H1 (cell line): ENCODE data around the gene C6orf62. TPM values are rescaled to one million over a fixed set of nuclear protein-coding genes. Genes with fewer than 3 reads are reported as not detected.

Experiments
- CTCF ChIA-PET: fragments of 300-600 bp; sonication (Branson Sonifier 250); formaldehyde crosslinking; loops from one replicate; lab custom pipeline; 2021; ENCODE audit not compliant: partially characterized antibody; lab: Charles Lee
- POLR2A ChIA-PET: fragments of 300-600 bp; sonication (Branson Sonifier 250); formaldehyde crosslinking; loops from one replicate; lab custom pipeline; 2021; ENCODE audit warnings: inconsistent platforms; ENCODE audit not compliant: partially characterized antibody; lab: Charles Lee
- DNase-seq, 2 experiments: peaks; one replicate each; pipeline versions ENCODE4 v3.0.0 to v3.0.0-alpha.2; 2010 to 2022; ENCODE audit warnings: low spot score in 2 of 2, low read depth in 1 of 2, mixed read lengths in 1 of 2
- FAIRE-seq: peaks from 2 replicates; lab custom pipeline; 2011; peaks lifted over from hg19 to GRCh38; lab: Jason Lieb, UNC
- H2AFZ ChIP-seq: 2 replicates; pipeline ENCODE4 v1.8.1; 2012; ENCODE audit warnings: low read length, inconsistent platforms
- H2AK5ac ChIP-seq: 2 replicates; pipeline ENCODE4 v1.6.1; 2013; ENCODE audit warnings: low read depth, low read length
- H2BK120ac ChIP-seq: replicated peaks from 2 replicates; pipeline ENCODE3; 2013; ENCODE audit warnings: low read depth, low read length, inconsistent platforms
- H2BK12ac ChIP-seq: 2 replicates; pipeline ENCODE4 v1.6.1; 2013; ENCODE audit warnings: low read depth, low read length
- H2BK15ac ChIP-seq: 2 replicates; pipeline ENCODE4 v1.6.1; 2013; ENCODE audit warnings: low read length
- H2BK20ac ChIP-seq: 2 replicates; pipeline ENCODE4 v1.6.1; 2013; ENCODE audit warnings: low read length
- H2BK5ac ChIP-seq: 2 replicates; pipeline ENCODE4 v1.6.1; 2013; ENCODE audit warnings: low read depth, low read length
- H3K14ac ChIP-seq: 2 replicates; pipeline ENCODE4 v1.6.1; 2013; ENCODE audit warnings: inconsistent platforms; ENCODE audit not compliant: insufficient read length
- H3K18ac ChIP-seq: 2 replicates; pipeline ENCODE4 v1.6.1; 2013; ENCODE audit warnings: low read length; ENCODE audit errors: extremely low read depth
- H3K23ac ChIP-seq: 2 replicates; pipeline ENCODE4 v1.6.1; 2013; ENCODE audit warnings: inconsistent platforms; ENCODE audit not compliant: insufficient read length
- H3K23me2 ChIP-seq: 2 replicates; pipeline ENCODE4 v1.6.1; 2013; ENCODE audit warnings: low read depth, low read length
- H3K27ac ChIP-seq: 2 replicates; pipeline ENCODE4 v1.6.1; 2011; ENCODE audit warnings: low read depth, low read length, inconsistent platforms
- H3K27me3 ChIP-seq, 4 experiments: replicated peaks in 1 of 4; 1 replicate in 1 of 4; 2 replicates in 3 of 4; pipeline versions ENCODE4 v1.6.1 to v1.8.1; 2011 to 2013; ENCODE audit warnings: low read length in 3 of 4, mild to moderate bottlenecking in 3 of 4, inconsistent platforms in 2 of 4, mixed read lengths in 2 of 4, moderate library complexity in 1 of 4; ENCODE audit not compliant: control insufficient read depth in 3 of 4, insufficient read depth in 3 of 4; ENCODE audit errors: extremely low read depth in 1 of 4
- H3K36me3 ChIP-seq, 4 experiments: 2 replicates each; pipeline versions ENCODE4 v1.6.1 to v1.8.1; 2011 to 2013; ENCODE audit warnings: mild to moderate bottlenecking in 4 of 4, low read length in 3 of 4, moderate library complexity in 2 of 4, control low read depth in 1 of 4, inconsistent platforms in 1 of 4; ENCODE audit not compliant: insufficient read depth in 4 of 4, control insufficient read depth in 2 of 4
- H3K4ac ChIP-seq: replicated peaks from 2 replicates; pipeline ENCODE3; 2013; ENCODE audit warnings: low read length, low read depth, mixed read lengths, inconsistent platforms; ENCODE audit not compliant: insufficient read length
- H3K4me1 ChIP-seq, 4 experiments: replicated peaks in 1 of 4; 1 replicate in 1 of 4; 2 replicates in 3 of 4; pipeline versions ENCODE4 v1.6.1 to v1.8.1; 2011 to 2013; ENCODE audit warnings: low read length in 3 of 4, inconsistent platforms in 2 of 4, mixed read lengths in 1 of 4; ENCODE audit not compliant: insufficient read depth in 4 of 4, control insufficient read depth in 3 of 4
- H3K4me2 ChIP-seq, 2 experiments: 2 replicates each; pipeline versions ENCODE4 v1.6.1 to v1.8.1; 2011 to 2013; ENCODE audit warnings: low read depth in 2 of 2, low read length in 2 of 2, control low read depth in 1 of 2, inconsistent platforms in 1 of 2, mild to moderate bottlenecking in 1 of 2; ENCODE audit not compliant: insufficient read depth in 1 of 2
- H3K4me3 ChIP-seq, 4 experiments: fragments of 200-600, 300-600 bp in 1 of 4; sonication (generic), shearing (Covaris generic), sonication (Bioruptor Twin) in 1 of 4; 2 replicates each; pipeline versions ENCODE4 v1.5.1 to v1.8.1; 2011 to 2016; ENCODE audit warnings: low read length in 4 of 4, low read depth in 3 of 4, control low read depth in 2 of 4, inconsistent platforms in 2 of 4, mild to moderate bottlenecking in 2 of 4, mixed read lengths in 1 of 4, moderate library complexity in 1 of 4; ENCODE audit not compliant: insufficient read depth in 2 of 4; ENCODE audit errors: extremely low read depth in 1 of 4
- H3K56ac ChIP-seq: replicated peaks from 2 replicates; pipeline ENCODE3; 2013; ENCODE audit warnings: low read depth, mild to moderate bottlenecking, mixed read lengths, low read length, inconsistent platforms; ENCODE audit not compliant: insufficient read length
- H3K79me1 ChIP-seq: 2 replicates; pipeline ENCODE4 v1.6.1; 2013; ENCODE audit warnings: low read depth, low read length, control low read depth
- H3K79me2 ChIP-seq, 2 experiments: 2 replicates each; pipeline versions ENCODE4 v1.6.1 to v1.8.1; 2012 to 2013; ENCODE audit warnings: low read length in 2 of 2, mild to moderate bottlenecking in 2 of 2, inconsistent platforms in 1 of 2; ENCODE audit not compliant: insufficient read depth in 2 of 2, control insufficient read depth in 1 of 2
- H3K9ac ChIP-seq, 4 experiments: replicated peaks in 1 of 4; 1 replicate in 1 of 4; 2 replicates in 3 of 4; pipeline versions ENCODE4 v1.6.1 to v1.8.1; 2011 to 2013; ENCODE audit warnings: low read depth in 3 of 4, low read length in 3 of 4, control low read depth in 2 of 4, mild to moderate bottlenecking in 2 of 4, moderate library complexity in 2 of 4, inconsistent platforms in 1 of 4; ENCODE audit errors: extremely low read depth in 1 of 4
- H3K9me3 ChIP-seq, 2 experiments: 2 replicates each; pipeline versions ENCODE4 v1.6.1 to v1.8.1; 2012 to 2013; ENCODE audit warnings: mild to moderate bottlenecking in 2 of 2, moderate library complexity in 2 of 2, control low read depth in 1 of 2, inconsistent platforms in 1 of 2, low read depth in 1 of 2, low read length in 1 of 2, mixed read lengths in 1 of 2; ENCODE audit not compliant: insufficient read depth in 2 of 2
- H4K20me1 ChIP-seq, 2 experiments: replicated peaks in 1 of 2; 2 replicates each; pipeline versions ENCODE3 to v1.8.1; 2011 to 2013; ENCODE audit warnings: inconsistent platforms in 2 of 2, low read length in 2 of 2, mild to moderate bottlenecking in 1 of 2; ENCODE audit not compliant: insufficient read depth in 2 of 2, control insufficient read depth in 1 of 2
- H4K5ac ChIP-seq: 2 replicates; pipeline ENCODE4 v1.6.1; 2013; ENCODE audit warnings: low read length, low read depth, mixed read lengths, inconsistent platforms; ENCODE audit not compliant: insufficient read length
- H4K8ac ChIP-seq: 2 replicates; pipeline ENCODE4 v1.8.0; 2013; ENCODE audit warnings: mild to moderate bottlenecking, moderate library complexity, low read length, inconsistent platforms; ENCODE audit not compliant: insufficient read depth; ENCODE audit errors: extremely low read depth
- H4K91ac ChIP-seq: replicated peaks from 2 replicates; pipeline ENCODE3; 2013; ENCODE audit warnings: low read length, mixed read lengths, inconsistent platforms; ENCODE audit not compliant: insufficient read length
- NRF1 ChIP-seq: IDR thresholded peaks from 2 replicates; pipeline ENCODE4 v1.6.1; 2011; ENCODE audit warnings: mild to moderate bottlenecking, low read depth, low read length, improper control_type of control experiment
- WGBS, 2 experiments: shearing (Covaris generic) in 1 of 2; methylation state at CpG; one replicate each; pipeline versions ENCODE4 v1.1.6 to v1.1.7; 2013 to 2015; ENCODE audit warnings: low lambda C conversion rate in 2 of 2, mixed read lengths in 2 of 2, inconsistent platforms in 1 of 2, low coverage in 1 of 2, missing lambda C conversion rate in 1 of 2; ENCODE audit not compliant: insufficient replicate concordance in 2 of 2, insufficient coverage in 1 of 2, insufficient read length in 1 of 2; ENCODE audit errors: extremely low coverage in 1 of 2, missing lambda C conversion rate in 1 of 2; 5-methylcytosine and 5-hydroxymethylcytosine counted together
- polyA plus RNA-seq, 7 experiments: library from polyadenylated mRNA; depleted of rRNA in 3 of 7; stranded (reverse) in 5 of 7; unstranded in 2 of 7; fragments of >200 nt in 5 of 7; fragments of 200-250 nt in 2 of 7; gene quantifications; 1 replicate in 5 of 7; 2 replicates in 1 of 7; 4 replicates in 1 of 7; pipeline versions ENCODE4 v1.2.1 to v1.2.3, GENCODE V29; 2011 to 2013; ENCODE audit warnings: missing spikeins in 2 of 7, mixed read lengths in 2 of 7
- total RNA-seq: library from RNA; stranded (reverse); fragmentation: NEBNext Ultra II Directional; extraction: Animal tissue kit (Norgen Biotek cat#: 25700); gene quantifications from 2 replicates; pipeline ENCODE4 v1.2.1, GENCODE V29; 2021

Gene C6orf62
- total and polyA plus RNA-seq, 2 of the 8 experiments (the other 6 are each of a cell fraction or from before 2014, with no cell fraction given), result 25.6 to 101 TPM

DNA sequence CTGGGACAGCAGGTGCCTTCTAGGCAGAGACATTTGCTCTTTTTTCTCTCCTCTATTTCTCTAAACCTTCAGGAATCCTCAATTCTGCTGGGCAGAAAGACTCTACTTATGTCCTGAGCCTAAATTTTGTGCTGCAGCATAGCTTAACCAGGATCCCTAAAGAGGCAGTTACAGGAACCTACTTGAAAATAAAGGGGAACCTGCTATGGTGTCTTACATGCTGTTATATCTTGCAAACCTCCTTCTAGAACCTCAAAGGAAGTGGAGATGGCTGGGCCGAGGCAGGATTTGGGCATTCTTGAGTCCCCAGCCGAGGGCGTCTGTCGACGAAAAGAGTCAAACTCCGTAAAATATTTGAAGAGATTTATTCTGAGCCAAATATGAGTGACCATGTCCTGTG is 38.7 kb upstream of the C6orf62 start:
- H3K79me2 ChIP-seq, result no peaks in the 10 kb centered on the region
- H2BK15ac ChIP-seq, result no peak overlapping the region
- peak overlapping the region; percentile 77; the same call in 1 of the 2 replicates for H2AFZ ChIP-seq
- no peak overlapping the region for H4K5ac ChIP-seq
- no peaks in the 10 kb centered on the region for H3K23me2 ChIP-seq
- H3K4me1 ChIP-seq, result no peaks in the 10 kb centered on the region
- no peak for DNase-seq
- H3K18ac ChIP-seq, result no peak overlapping the region
- H3K9ac ChIP-seq, result no peak overlapping the region
- no peak overlapping the region for H4K8ac ChIP-seq
- no peak overlapping the region for H3K4me2 ChIP-seq
- no peak overlapping the region for H2BK12ac ChIP-seq
- CTCF ChIA-PET, result interaction anchor here (0.6 to 1.2 kb wide), 2 partner anchors 9 to 89 kb away, joined by 3 read pairs; no protein-coding TSS in a partner anchor
- FAIRE-seq, result no peak
- no peak for TF ChIP-seq NRF1
- TF ChIP-seq, all 59 proteins: peak for 0
- Histone ChIP-seq H2BK20ac (no peak overlapping the region), H3K14ac (no peak overlapping the region), H3K36me3 (no peaks in the 10 kb centered on the region; a peak in 1 of 8 replicates), H3K9me3 (no peaks in the 10 kb centered on the region), H3K4ac (no peak overlapping the region), H3K56ac (no peak overlapping the region), H2AK5ac (no peak overlapping the region), H3K27ac (no peak overlapping the region), H3K27me3 (no peaks in the 10 kb centered on the region), H4K20me1 (no peaks in the 10 kb centered on the region), H4K91ac (no peak overlapping the region), H3K4me3 (no peak overlapping the region), H3K23ac (no peak overlapping the region), H2BK5ac (no peak overlapping the region), H3K79me1 (no peaks in the 10 kb centered on the region), H2BK120ac (no peak overlapping the region)
- POLR2A ChIA-PET, result no interaction called here
- WGBS, 2 experiments, result 93% methylated on average over 6 of the region's 6 CpGs; no CpG with 5 or more reads in 1 of the 2 experiments
